Activated CD4-positive, CD25-positive, alpha-beta regulatory T cell treated with anti-CD3 and anti-CD28 coated beads, Interleukin-2, amount 50 U/mL, for 24 hours (primary cell): Measurements from ENCODE around the gene GFOD2.
A peak's percentile ranks its signal among the peaks of the same experiment; 100 is the strongest.

ENCODE experiments used
- ATAC-seq, 2 donors: fragments of 150-1000 bp; cut with Tn5 transposase; one replicate each; pipeline ENCODE4 v1.10.0; 2021; ENCODE audit warnings: mild to moderate bottlenecking in 1 of 2, moderate library complexity in 1 of 2

Gene GFOD2

DNA sequence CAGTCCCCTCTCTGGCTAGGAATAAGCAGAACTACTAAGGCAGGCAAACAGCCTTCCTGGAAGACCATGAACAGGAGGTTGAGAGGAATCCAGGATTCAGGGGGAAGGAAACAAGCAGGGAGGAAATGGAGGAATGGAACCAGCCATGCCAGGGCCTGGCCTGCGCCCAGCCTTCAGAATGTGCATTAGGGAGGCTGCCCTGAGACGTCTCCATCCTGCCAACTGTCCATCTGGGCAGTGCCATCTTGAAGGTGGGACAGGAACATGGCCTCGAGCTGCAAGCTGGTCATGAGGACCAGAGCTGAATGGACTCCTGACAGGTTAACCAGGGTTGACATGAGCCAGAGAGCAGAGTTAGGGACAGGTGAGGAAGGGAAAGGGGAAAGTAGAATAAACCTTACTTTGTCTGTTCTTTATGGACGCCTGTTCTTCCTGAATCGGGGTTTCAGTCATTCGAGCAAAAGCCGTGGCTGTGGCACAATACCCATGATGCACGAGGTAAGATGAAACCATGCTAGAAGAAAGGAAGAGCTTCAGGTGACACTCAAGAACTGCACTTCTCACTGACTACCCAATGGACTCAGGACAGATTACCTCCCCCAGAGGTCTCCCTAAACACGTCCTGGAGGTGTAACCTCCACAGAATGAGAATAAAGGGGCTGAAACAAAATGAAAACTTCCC is 12.1 kb upstream of the GFOD2 start:
- ATAC-seq = no peak

DNA sequence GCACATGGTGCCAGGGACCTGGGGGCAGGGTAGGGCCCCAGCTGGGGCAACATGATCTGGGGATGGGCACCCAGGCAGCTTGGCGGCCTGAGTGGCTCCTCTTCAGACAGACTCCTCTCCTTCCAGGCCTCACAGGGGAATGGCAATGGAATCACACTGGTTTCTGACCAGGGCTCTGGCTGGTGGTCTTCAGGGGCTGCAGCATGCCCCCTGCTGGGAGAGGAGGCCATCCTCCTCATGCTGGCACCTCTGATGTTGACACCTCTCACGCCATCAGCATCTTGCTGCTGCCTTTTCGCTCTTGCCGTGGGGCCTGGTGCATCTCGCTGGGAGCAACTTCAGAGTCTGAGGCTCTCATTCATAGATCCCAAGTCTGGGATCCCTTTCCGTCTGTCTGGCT is 11.2 kb upstream of the GFOD2 start:
- no peak for ATAC-seq

DNA sequence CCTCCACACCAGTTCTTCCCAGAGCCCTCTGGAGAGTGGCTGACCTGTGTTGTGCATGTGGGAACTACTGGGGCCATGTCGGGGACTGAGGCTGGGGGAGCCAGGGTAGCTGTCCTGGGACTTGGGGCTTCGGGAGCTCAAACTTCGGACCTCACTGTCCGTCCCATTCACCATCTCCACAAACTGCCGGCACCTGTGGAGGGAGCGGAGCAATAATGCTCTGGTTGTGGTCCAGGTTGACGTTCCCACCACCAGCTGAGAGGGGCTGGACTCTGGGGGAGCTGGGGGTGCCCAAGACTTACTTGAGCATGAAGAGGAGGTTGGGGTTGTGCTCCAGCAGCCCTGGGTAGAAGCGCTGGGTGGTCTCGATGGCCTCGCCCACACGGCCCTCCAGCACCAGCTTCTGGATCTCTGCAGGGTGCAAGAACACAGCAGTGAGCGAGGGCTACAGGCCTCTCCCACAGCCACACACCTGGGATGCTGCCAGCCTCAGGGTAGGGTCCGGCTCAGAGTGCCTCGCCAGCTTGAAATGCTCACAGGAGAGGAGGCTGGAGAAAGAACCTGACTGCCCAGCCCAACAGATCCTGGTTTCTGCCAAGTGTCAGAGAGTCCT is 10.6 kb upstream of the GFOD2 start:
- ATAC-seq = no peak

- ATAC-seq = no peak
These were observed 8.7 kb upstream of the GFOD2 start for GRCh38 chr16:67727521-67728485.

GRCh38 chr16:67726106-67727034 is 7.3 kb upstream of the GFOD2 start:
- ATAC-seq = no peak

GRCh38 chr16:67723911-67724305 is 4.8 kb upstream of the GFOD2 start:
- ATAC-seq = no peak

DNA sequence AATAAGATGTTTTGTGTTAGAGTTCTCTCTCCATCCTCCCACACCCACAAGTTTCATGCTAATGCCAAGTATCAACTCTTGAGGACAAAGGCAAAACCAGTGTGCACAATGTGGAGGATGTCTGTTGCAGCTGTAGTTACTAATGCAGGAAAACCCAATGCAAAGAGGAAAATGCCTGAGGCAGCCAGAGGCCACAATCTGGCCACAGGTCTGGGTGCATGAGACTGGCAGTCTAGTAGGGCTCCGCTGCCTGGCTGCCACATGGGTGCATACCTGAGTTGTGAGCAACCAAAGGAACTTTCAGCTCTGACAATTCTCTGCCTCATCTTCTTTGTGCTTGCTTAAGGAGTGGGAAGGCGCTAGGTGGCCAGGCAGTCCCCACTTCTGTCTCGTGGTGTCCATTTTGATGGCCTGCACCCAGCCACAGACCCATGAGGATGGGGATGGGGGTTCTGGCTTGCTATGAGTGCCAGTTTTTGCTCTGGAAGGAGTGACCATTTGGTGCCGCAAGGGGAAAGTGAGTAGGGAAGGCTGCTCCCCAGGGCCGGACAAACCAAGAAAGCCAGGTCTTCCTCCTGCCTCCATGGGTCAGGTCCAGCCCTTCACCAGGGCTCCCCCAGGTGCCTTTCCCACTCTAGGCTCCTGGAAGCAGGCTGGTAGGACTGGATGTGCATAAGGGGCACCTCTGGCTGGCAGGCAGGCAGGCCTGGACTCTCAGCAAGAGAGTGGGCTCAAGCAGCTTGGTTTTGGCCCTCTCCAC is 4.2 kb upstream of the GFOD2 start:
- no peak for ATAC-seq

GRCh38 chr16:67720236-67720635 is 1.1 kb upstream of the GFOD2 start:
- no peak for ATAC-seq

DNA sequence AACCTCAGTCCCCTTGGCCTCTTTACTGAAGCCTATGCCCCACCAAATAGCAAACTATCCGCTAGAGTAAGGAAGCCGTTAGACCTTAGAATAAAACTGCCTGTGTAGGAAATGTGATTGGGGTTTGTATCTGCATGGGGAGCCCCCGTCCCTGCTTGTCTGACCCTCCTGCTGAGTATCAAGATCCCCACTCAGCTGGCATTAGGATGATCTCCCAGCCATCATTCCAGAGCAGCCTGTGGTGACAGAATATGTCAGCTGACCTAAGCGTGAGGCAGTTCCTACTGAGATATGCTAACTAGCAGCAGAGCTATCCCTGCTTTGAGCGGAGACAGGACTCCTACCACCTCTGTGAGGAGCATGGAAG is 645 bp upstream of the GFOD2 start:
- ATAC-seq = peak; percentile 22 to 25

- ATAC-seq = no peak
These were observed 458 bp downstream of the GFOD2 start for GRCh38 chr16:67718668-67719047.

DNA sequence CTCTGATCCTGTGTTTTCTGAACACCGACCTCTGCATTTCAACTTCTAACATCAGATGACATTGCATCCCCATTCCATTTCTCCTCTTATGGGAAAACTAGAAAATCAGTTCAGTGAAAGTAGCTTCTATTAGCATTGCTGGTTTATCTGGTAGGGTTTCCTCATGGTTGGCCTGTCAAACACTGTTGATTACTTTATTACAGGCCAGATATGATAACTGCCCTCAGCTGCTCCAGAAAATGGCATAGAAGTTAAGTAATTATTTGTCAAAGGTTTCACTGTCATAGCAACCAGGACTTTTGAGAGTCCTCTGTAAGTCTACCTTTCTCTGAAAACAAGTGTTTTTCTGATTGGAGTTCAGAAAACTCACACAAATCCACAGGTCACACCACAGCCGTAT is 3.0 kb downstream of the GFOD2 start:
- ATAC-seq = no peak

DNA sequence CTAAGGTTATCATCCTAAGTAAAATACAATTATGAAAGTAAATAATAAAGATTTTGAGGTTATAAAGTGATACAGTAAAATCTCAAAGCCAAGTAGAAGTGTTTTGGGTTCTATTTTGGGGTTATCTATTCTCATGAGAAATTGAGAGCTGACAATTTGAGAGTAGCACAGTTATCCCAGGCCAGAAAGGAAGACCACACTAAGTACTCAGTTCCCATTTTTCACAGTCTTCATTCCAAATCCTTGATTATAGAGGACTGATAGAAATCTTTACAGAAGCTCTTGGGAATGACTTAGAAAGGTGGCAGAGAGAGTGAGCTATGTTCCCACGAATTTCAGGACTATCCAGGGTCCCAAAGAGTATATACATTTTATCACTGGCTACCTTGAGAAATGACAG is 4.6 kb downstream of the GFOD2 start:
- ATAC-seq = no peak

DNA sequence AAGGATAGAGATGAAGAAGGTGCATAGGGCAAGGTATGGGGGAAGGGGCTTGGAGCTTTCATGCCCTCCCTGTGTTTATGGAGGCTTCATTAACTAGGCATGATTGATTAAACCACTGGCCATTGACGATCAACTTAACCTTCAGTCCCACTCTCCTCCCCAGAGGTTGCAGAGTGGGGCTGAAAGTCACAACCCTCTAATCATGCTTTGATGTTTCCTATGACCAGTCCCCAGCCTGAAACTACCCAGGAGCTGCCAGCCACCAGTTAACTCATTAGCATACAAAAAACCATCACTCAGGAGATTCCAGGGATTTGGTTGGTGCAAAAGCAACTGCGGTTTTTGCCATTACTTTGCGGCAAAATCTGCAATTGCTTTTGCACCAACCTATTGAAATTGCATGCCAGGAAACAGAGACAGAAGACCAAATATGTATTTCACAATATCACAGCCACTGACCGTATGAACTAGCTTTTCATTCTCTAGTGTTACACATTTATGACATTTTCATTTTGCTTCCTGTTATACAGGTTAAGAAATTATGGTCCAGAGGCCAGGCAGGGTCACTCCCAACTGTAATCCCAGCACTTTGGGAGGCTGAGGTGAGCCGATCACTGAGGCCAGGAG is 5.4 kb downstream of the GFOD2 start:
- ATAC-seq = no peak

- ATAC-seq = no peak
These were observed 8.5 kb downstream of the GFOD2 start for GRCh38 chr16:67710607-67711006.

DNA sequence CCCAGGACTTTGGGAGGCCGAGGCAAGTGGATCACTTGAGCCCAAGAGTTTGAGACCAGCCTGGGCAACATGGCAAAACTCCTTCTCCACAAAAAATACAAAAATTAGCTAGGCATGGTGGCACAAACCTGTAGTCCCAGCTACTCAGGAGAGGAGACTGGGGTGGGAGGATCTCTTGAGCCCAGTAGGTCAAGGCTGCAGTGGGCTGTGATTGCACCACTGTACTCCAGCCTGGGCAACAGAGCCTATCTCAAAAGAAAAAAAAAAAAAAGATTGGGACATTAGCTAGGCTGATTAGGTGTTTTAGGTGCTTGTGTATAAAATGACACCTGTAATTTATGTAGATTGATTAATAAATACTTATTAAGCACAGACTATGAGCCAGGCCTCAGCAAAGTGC is 10.1 kb downstream of the GFOD2 start:
- ATAC-seq = no peak

- no peak for ATAC-seq
These were observed 10.7 kb downstream of the GFOD2 start for GRCh38 chr16:67708368-67708771.

DNA sequence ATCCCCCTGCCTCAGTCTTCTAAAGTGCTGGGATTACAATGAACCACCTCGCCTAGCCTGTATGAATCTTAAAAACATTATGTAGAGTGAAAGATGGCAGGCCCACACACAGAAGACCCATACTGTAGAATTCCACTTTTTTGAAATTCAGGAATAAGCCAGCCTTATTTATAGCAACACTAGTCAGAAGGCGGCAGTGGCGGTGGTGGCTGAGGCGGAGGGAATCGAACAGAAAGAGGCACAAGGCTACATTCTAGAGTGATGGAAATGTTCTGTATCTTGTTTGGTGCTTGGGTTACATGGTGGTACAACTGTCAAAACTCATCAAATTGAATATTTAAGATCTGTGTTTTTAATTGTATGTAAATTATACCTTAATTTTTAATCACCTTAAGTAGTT is 11.3 kb downstream of the GFOD2 start:
- ATAC-seq = no peak

- no peak for ATAC-seq
These were observed 11.9 kb downstream of the GFOD2 start for GRCh38 chr16:67707210-67707609.

- ATAC-seq = no peak
These were observed 15.0 kb downstream of the GFOD2 start for GRCh38 chr16:67704110-67704509.

GRCh38 chr16:67703626-67704025 is 15.5 kb downstream of the GFOD2 start:
- peak; percentile 48 to 69 for ATAC-seq

GRCh38 chr16:67702130-67702529 is 17.0 kb downstream of the GFOD2 start:
- no peak for ATAC-seq
